Liver (tissue), 9 donors: Measurements from ENCODE around the gene LBH. TPM values are rescaled to one million over a fixed set of nuclear protein-coding genes. Genes with fewer than 3 reads are reported as not detected.
A peak's percentile ranks its signal among the peaks of the same experiment; 100 is the strongest.

Experiments used
- DNase-seq: peaks from one replicate; pipeline ENCODE4 v3.0.0-alpha.2; 2017; ENCODE audit warnings: low spot score
- H3K27ac ChIP-seq, 2 donors: one replicate each; pipeline ENCODE4 v1.7.0; 2013; ENCODE audit warnings: inconsistent platforms in 2 of 2, low read length in 2 of 2, control low read depth in 1 of 2, low read depth in 1 of 2, mild to moderate bottlenecking in 1 of 2
- H3K27me3 ChIP-seq, 4 donors: one replicate each; pipeline versions ENCODE4 v1.6.1 to v1.7.0; 2013; ENCODE audit warnings: low read length in 3 of 4, inconsistent platforms in 1 of 4, mild to moderate bottlenecking in 1 of 4, moderate library complexity in 1 of 4; ENCODE audit not compliant: control insufficient read depth in 4 of 4, insufficient read depth in 4 of 4
- H3K36me3 ChIP-seq, 4 donors: one replicate each; pipeline versions ENCODE4 v1.6.1 to v1.7.0; 2013; ENCODE audit warnings: low read length in 3 of 4, mild to moderate bottlenecking in 3 of 4, low read depth in 1 of 4, moderate library complexity in 1 of 4; ENCODE audit not compliant: control insufficient read depth in 4 of 4, insufficient read depth in 3 of 4
- H3K4me1 ChIP-seq, 4 donors: one replicate each; pipeline versions ENCODE4 v1.6.1 to v1.7.0; 2013; ENCODE audit warnings: low read length in 3 of 4, mild to moderate bottlenecking in 3 of 4, moderate library complexity in 1 of 4; ENCODE audit not compliant: control insufficient read depth in 4 of 4, insufficient read depth in 4 of 4
- H3K4me3 ChIP-seq, 3 donors: one replicate each; pipeline versions ENCODE4 v1.6.1 to v1.7.0; 2013; ENCODE audit warnings: low read length in 3 of 3, control low read depth in 1 of 3, low read depth in 1 of 3, mild to moderate bottlenecking in 1 of 3
- H3K9ac ChIP-seq, 2 donors: one replicate each; pipeline ENCODE4 v1.7.0; 2013; ENCODE audit warnings: low read length in 2 of 2, mild to moderate bottlenecking in 2 of 2, moderate library complexity in 2 of 2, control low read depth in 1 of 2, low read depth in 1 of 2
- H3K9me3 ChIP-seq, 4 donors: one replicate each; pipeline versions ENCODE4 v1.6.1 to v1.7.0; 2013; ENCODE audit warnings: low read length in 3 of 4; ENCODE audit not compliant: control insufficient read depth in 4 of 4
- ATF3 ChIP-seq: IDR thresholded peaks from 2 replicates; pipeline ENCODE4 v1.6.1; 2016; ENCODE audit warnings: antibody characterized with exemption
- CTCF ChIP-seq: fragments of 150-350 bp; IDR thresholded peaks from 2 replicates; pipeline ENCODE4 v1.5.1; 2017; ENCODE audit warnings: improper control_type of control experiment, low read depth, low read length; ENCODE audit not compliant: missing input control
- EGR1 ChIP-seq, 2 donors: IDR thresholded peaks; 2 replicates each; pipeline ENCODE4 v1.6.1; 2016 to 2018; ENCODE audit warnings: antibody characterized with exemption in 2 of 2, low read depth in 2 of 2
- FOXA1 ChIP-seq: IDR thresholded peaks from 2 replicates; pipeline ENCODE4 v1.6.1; 2016; ENCODE audit warnings: antibody characterized with exemption
- FOXA2 ChIP-seq: IDR thresholded peaks from 2 replicates; pipeline ENCODE4 v1.6.1; 2016; ENCODE audit warnings: antibody characterized with exemption
- GABPA ChIP-seq, 2 donors: IDR thresholded peaks in 1 of 2; conservative IDR thresholded peaks in 1 of 2; 2 replicates each; pipeline ENCODE4 v1.6.1; 2016; ENCODE audit warnings: antibody characterized with exemption in 2 of 2, mild to moderate bottlenecking in 1 of 2, moderate library complexity in 1 of 2
- HNF4A ChIP-seq, 2 donors: conservative IDR thresholded peaks; 2 replicates each; pipeline ENCODE4 v1.6.1; 2016; ENCODE audit warnings: antibody characterized with exemption in 2 of 2, mild to moderate bottlenecking in 2 of 2
- HNF4G ChIP-seq: IDR thresholded peaks from 2 replicates; pipeline ENCODE4 v1.6.1; 2016; ENCODE audit warnings: antibody characterized with exemption
- JUND ChIP-seq, 2 donors: IDR thresholded peaks; 2 replicates each; pipeline ENCODE4 v1.6.1; 2016; ENCODE audit warnings: antibody characterized with exemption in 2 of 2
- MAX ChIP-seq: IDR thresholded peaks from 2 replicates; pipeline ENCODE4 v1.6.1; 2016; ENCODE audit warnings: antibody characterized with exemption
- NR2F2 ChIP-seq: IDR thresholded peaks from 2 replicates; pipeline ENCODE4 v1.6.1; 2016; ENCODE audit warnings: antibody characterized with exemption
- RAD21 ChIP-seq, 2 donors: IDR thresholded peaks; 2 replicates each; pipeline ENCODE4 v1.6.1; 2016; ENCODE audit warnings: antibody characterized with exemption in 2 of 2, mild to moderate bottlenecking in 2 of 2
- REST ChIP-seq: IDR thresholded peaks from 2 replicates; pipeline ENCODE4 v1.6.1; 2016; ENCODE audit warnings: antibody characterized with exemption, mild to moderate bottlenecking
- RXRA ChIP-seq, 2 donors: IDR thresholded peaks; 2 replicates each; pipeline ENCODE4 v1.6.1; 2017 to 2018; ENCODE audit warnings: antibody characterized with exemption in 2 of 2, mild to moderate bottlenecking in 1 of 2
- SP1 ChIP-seq: IDR thresholded peaks from 2 replicates; pipeline ENCODE4 v1.6.1; 2018; ENCODE audit warnings: antibody characterized with exemption, mild to moderate bottlenecking
- TAF1 ChIP-seq: conservative IDR thresholded peaks from 2 replicates; pipeline ENCODE4 v1.6.1; 2016; ENCODE audit warnings: antibody characterized with exemption, mild to moderate bottlenecking
- YY1 ChIP-seq: IDR thresholded peaks from 2 replicates; pipeline ENCODE4 v1.6.1; 2016; ENCODE audit warnings: antibody characterized with exemption, mild to moderate bottlenecking
- ZBTB33 ChIP-seq: IDR thresholded peaks from 2 replicates; pipeline ENCODE4 v1.6.1; 2016; ENCODE audit warnings: antibody characterized with exemption
- WGBS: extraction: QIAGEN DNeasy Blood & Tissue Kit; methylation state at CpG from one replicate; pipeline ENCODE4 v1.1.7; 2013; 5-methylcytosine and 5-hydroxymethylcytosine counted together
- polyA plus RNA-seq, 2 donors: library from polyadenylated mRNA; stranded (reverse) in 1 of 2; unstranded in 1 of 2; fragments of 200-250 nt in 1 of 2; fragments of >200 nt in 1 of 2; fragmentation: Nextera tagmentation in 1 of 2; extraction: Ambion mirVana in 1 of 2; gene quantifications; one replicate each; pipeline versions ENCODE4 v1.2.1 to v1.2.3, GENCODE V29; 2013 to 2015
- total RNA-seq, 2 donors: library from RNA; depleted of rRNA; stranded (reverse); fragments of >200 nt; gene quantifications; one replicate each; pipeline ENCODE4 v1.2.3, GENCODE V29; 2014
- donor health status: healthy.
- donor health status: healthy.
- donor health status: healthy.
- donor health status: healthy.
- donor health status: healthy.

Gene LBH
- total and polyA plus RNA-seq, 4 donors: 4.1 to 50.8 (median 9.1) TPM

GRCh38 chr2:30231996-30232800, 864 bp downstream of the LBH start:
- Histone ChIP-seq H3K9ac (peak overlapping the region in 1 of 2 donors; percentile 6), H3K4me3 (peak overlapping the region; percentile 46 to 63 (median 62)), H3K36me3 (no peaks in the 10 kb centered on the region), H3K27ac (peak overlapping the region; percentile 70 to 76), H3K27me3 (peaks cover 0 to 4% (median 2%) of the 10 kb centered on the region in 4 donors), H3K9me3 (no peaks in the 10 kb centered on the region), H3K4me1 (peaks cover 5 to 31% (median 15%) of the 10 kb centered on the region in 4 donors)
- 2% methylated on average over 70 of the region's 70 CpGs for WGBS
- TF ChIP-seq NR2F2: no peak
- no peak for TF ChIP-seq RXRA (IDR thresholded peaks at IDR 0.05)
- TF ChIP-seq REST: no peak
- TF ChIP-seq MAX: no peak
- TF ChIP-seq RAD21 (IDR thresholded peaks at IDR 0.05): no peak
- TF ChIP-seq TAF1: no peak
- TF ChIP-seq ATF3: no peak
- TF ChIP-seq ZBTB33: no peak
- TF ChIP-seq YY1: no peak
- TF ChIP-seq SP1: no peak
- no peak for TF ChIP-seq HNF4G
- TF ChIP-seq FOXA2: no peak
- TF ChIP-seq HNF4A (conservative IDR thresholded peaks at IDR 0.05): no peak
- no peak for TF ChIP-seq CTCF
- no peak for TF ChIP-seq JUND (IDR thresholded peaks at IDR 0.05)
- TF ChIP-seq GABPA (IDR thresholded peaks at IDR 0.05 in 1 of 2, conservative IDR thresholded peaks at IDR 0.05 in 1 of 2): no peak
- TF ChIP-seq EGR1 (IDR thresholded peaks at IDR 0.05; ENCODE audit: low read depth in 2 of 2): no peak
- no peak for TF ChIP-seq FOXA1
- peak; percentile 76 for DNase-seq
